GM12878 (cell line): ENCODE measurements around the gene GPR171. TPM values are rescaled to one million over a fixed set of nuclear protein-coding genes. Genes with fewer than 3 reads are reported as not detected.
A peak's percentile ranks its signal among the peaks of the same experiment; 100 is the strongest.
"Not testable (repeated sequence)": the region's sequence is repeated elsewhere in the genome, so short reads cannot be mapped to it uniquely, and the experiment has no call there.

Source experiments
- ATAC-seq: fragments of 200-7000 bp; cut with Tn5 transposase; 3 replicates; pipeline ENCODE4 v1.9.1; 2020; ENCODE audit warnings: mild to moderate bottlenecking, moderate library complexity
- BruUV-seq: library from RNA; stranded (reverse); fragments of 400-500 nt; replicated peaks from 2 replicates; lab custom pipeline; 2021; lab: Mats Ljungman, UMichigan
- CTCF ChIA-PET: fragments of 300-600 bp; sonication (Branson Sonifier 250); formaldehyde crosslinking; extraction: SDS; loops from one replicate; lab custom pipeline; 2021; ENCODE audit warnings: inconsistent platforms; lab: Yijun Ruan, JAX
- POLR2A ChIA-PET: fragments of 350-600 bp; formaldehyde crosslinking; extraction: SDS; loops from one replicate; lab custom pipeline; 2021; ENCODE audit warnings: inconsistent platforms; lab: Charles Lee
- RAD21 ChIA-PET: fragments of 300-600 bp; sonication (Branson Sonifier 250); formaldehyde crosslinking; loops from one replicate; lab custom pipeline; 2023; ENCODE audit warnings: antibody characterized with exemption; ENCODE audit not compliant: unreplicated experiment; lab: Charles Lee
- SMC1A ChIA-PET: fragments of 300-600 bp; sonication (Branson Sonifier 250); formaldehyde crosslinking; loops from one replicate; lab custom pipeline; 2023; ENCODE audit not compliant: unreplicated experiment, uncharacterized antibody; lab: Charles Lee
- DNase-seq: peaks from one replicate; pipeline ENCODE4 v3.0.0-alpha.2; 2011; ENCODE audit warnings: low read depth, low spot score
- FAIRE-seq: peaks from 3 replicates; lab custom pipeline; 2011; peaks lifted over from hg19 to GRCh38; lab: Jason Lieb, UNC
- H2AFZ ChIP-seq: 2 replicates; pipeline ENCODE4 v1.6.0; 2011; ENCODE audit warnings: low read depth, low read length, control low read depth; ENCODE audit not compliant: control insufficient read depth
- H3K27ac ChIP-seq: 2 replicates; pipeline ENCODE4 v1.5.1; 2011; ENCODE audit warnings: control low read depth; ENCODE audit not compliant: control insufficient read depth, insufficient read depth
- H3K27me3 ChIP-seq, 2 experiments: replicated peaks in 1 of 2; 2 replicates each; pipeline versions ENCODE4 v1.6.0 to v1.6.1; 2011; ENCODE audit warnings: low read length in 1 of 2; ENCODE audit not compliant: control insufficient read depth in 2 of 2, insufficient read depth in 2 of 2
- H3K36me3 ChIP-seq, 2 experiments: 2 replicates each; pipeline ENCODE4 v1.5.1; 2011; ENCODE audit warnings: low read length in 1 of 2; ENCODE audit not compliant: control insufficient read depth in 2 of 2, insufficient read depth in 2 of 2
- H3K4me1 ChIP-seq: 2 replicates; pipeline ENCODE4 v1.6.1; 2011; ENCODE audit warnings: mild to moderate bottlenecking, low read length, moderate library complexity, mixed read lengths; ENCODE audit not compliant: control insufficient read depth, insufficient read depth
- H3K4me2 ChIP-seq: 2 replicates; pipeline ENCODE4 v1.6.0; 2011; ENCODE audit warnings: control low read depth; ENCODE audit not compliant: control insufficient read depth, insufficient read depth
- H3K4me3 ChIP-seq: fragments of 200-600 bp; sonication (generic); 2 replicates; pipeline ENCODE4 v1.5.1; 2016
- H3K79me2 ChIP-seq: 2 replicates; pipeline ENCODE4 v1.6.0; 2011; ENCODE audit warnings: low read length; ENCODE audit not compliant: control insufficient read depth, insufficient read depth
- H3K9ac ChIP-seq: 2 replicates; pipeline ENCODE4 v1.8.0; 2011; ENCODE audit warnings: low read length, control low read depth, mixed read lengths; ENCODE audit not compliant: control insufficient read depth, insufficient read depth
- H3K9me3 ChIP-seq: replicated peaks from 3 replicates; pipeline ENCODE4 v1.5.1; 2011; ENCODE audit warnings: mild to moderate bottlenecking, low read length; ENCODE audit not compliant: control insufficient read depth, insufficient read depth
- H4K20me1 ChIP-seq: 2 replicates; pipeline ENCODE4 v1.6.0; 2011; ENCODE audit not compliant: control insufficient read depth, insufficient read depth
- CBFB ChIP-seq: IDR thresholded peaks from 2 replicates; pipeline ENCODE4 v1.6.1; 2016; ENCODE audit warnings: antibody characterized with exemption, low read depth
- EED ChIP-seq: sonication (generic); IDR thresholded peaks from 2 replicates; pipeline ENCODE4 v1.6.1; 2016; ENCODE audit warnings: antibody characterized with exemption, low read depth
- EGR1 ChIP-seq, 2 experiments: IDR thresholded peaks; 1 replicate in 1 of 2; 2 replicates in 1 of 2; pipeline ENCODE4 v1.6.1; 2011 to 2012; ENCODE audit warnings: low read depth in 2 of 2, low read length in 2 of 2, borderline replicate concordance in 1 of 2, mild to moderate bottlenecking in 1 of 2, moderate library complexity in 1 of 2
- EP300 ChIP-seq, 2 experiments: fragments of 150-350 bp in 1 of 2; IDR thresholded peaks; 2 replicates each; pipeline ENCODE4 v1.6.1; 2011 to 2012; ENCODE audit warnings: low read depth in 2 of 2, low read length in 2 of 2, borderline replicate concordance in 1 of 2, improper control_type of control experiment in 1 of 2, inconsistent platforms in 1 of 2; ENCODE audit not compliant: control insufficient read depth in 1 of 2
- HDGF ChIP-seq: fragments of 450-650 bp; IDR thresholded peaks from 2 replicates; pipeline ENCODE4 v1.6.1; 2016; ENCODE audit warnings: antibody characterized with exemption
- IKZF1 ChIP-seq: fragments of 450-650 bp; conservative IDR thresholded peaks from 2 replicates; pipeline ENCODE4 v1.6.1; 2017; ENCODE audit warnings: antibody characterized with exemption, mild to moderate bottlenecking
- IKZF2 ChIP-seq, 2 experiments: fragments of 450-650 bp; IDR thresholded peaks; 2 replicates each; pipeline ENCODE4 v1.6.1; 2017; ENCODE audit warnings: mild to moderate bottlenecking in 2 of 2, moderate library complexity in 2 of 2
- NFIC ChIP-seq: IDR thresholded peaks from 2 replicates; pipeline ENCODE4 v1.6.1; 2012; ENCODE audit warnings: low read depth, mild to moderate bottlenecking, inconsistent platforms, low read length, moderate library complexity
- RUNX3 ChIP-seq: IDR thresholded peaks from 2 replicates; pipeline ENCODE4 v1.6.1; 2012; ENCODE audit warnings: low read length, inconsistent platforms
- WGBS: methylation state at CpG from one replicate; pipeline ENCODE4 v1.1.6; 2016; ENCODE audit warnings: low lambda C conversion rate; ENCODE audit not compliant: insufficient replicate concordance, insufficient coverage; ENCODE audit errors: missing lambda C conversion rate; 5-methylcytosine and 5-hydroxymethylcytosine counted together
- in situ Hi-C: fragments of 300-500 bp; cut with MboI; formaldehyde crosslinking; loops from 9 replicates; pipeline ENCODE4 v1.14.3; 2018; ENCODE audit warnings: mixed read lengths
- intact Hi-C: fragments of 100-400 bp; cut with micrococcal nuclease; formaldehyde crosslinking; loops from one replicate; pipeline ENCODE4 v1.14.2; 2022; ENCODE audit not compliant: unreplicated experiment
- polyA plus RNA-seq, 11 experiments: library from polyadenylated mRNA; depleted of rRNA in 4 of 11; unstranded in 6 of 11; stranded (reverse) in 5 of 11; fragments of >200 nt; fragmentation: Nextera tagmentation in 4 of 11; fragmentation: Illumina TruSeq in 1 of 11; extraction: Ambion mirVana in 4 of 11; extraction: Trizol in 1 of 11; gene quantifications; 1 replicate in 1 of 11; 2 replicates in 10 of 11; pipeline versions ENCODE4 v1.2.1 to v1.2.3, GENCODE V29; 2011 to 2016; ENCODE audit warnings: inconsistent platforms in 2 of 11, missing spikeins in 2 of 11, low read depth in 1 of 11
- total RNA-seq, 4 experiments: library from RNA; depleted of rRNA in 3 of 4; stranded (reverse); fragments of >200 nt in 3 of 4; fragmentation: Illumina TruSeq in 1 of 4; extraction: Trizol in 1 of 4; gene quantifications; 2 replicates each; pipeline versions ENCODE4 v1.2.1 to v1.2.3, GENCODE V29; 2013 to 2021
- TF ChIP-seq, protein P1 (sequence below): fragments of 450-650 bp; IDR thresholded peaks from 2 replicates; pipeline ENCODE4 v1.6.1; 2016; ENCODE audit warnings: mild to moderate bottlenecking

The GPR171 gene
- total and polyA plus RNA-seq, 10 of the 15 experiments (the other 5 are each of a cell fraction or from before 2014, with no cell fraction given): 0.05 to 0.07 TPM; not detected in 8

GRCh38 chr3:151169948-151170679 is 32.9 kb downstream of the GPR171 start:
- in situ Hi-C loops: loop anchor here (5.0 kb wide), 2 partner anchors 57 to 107 kb away; partner anchors contain the start of gene P2RY14
- 36% methylated on average over 8 of the region's 9 CpGs for WGBS
- ChIA-PET SMC1A (interaction anchor here (0.7 to 3.6 kb wide), 6 partner anchors 31 to 117 kb away, joined by 3 to 49 read pairs (median 4); no protein-coding TSS in a partner anchor), RAD21 (interaction anchor here (3.1 kb wide), 1 partner anchor 109 kb away, joined by 23 read pairs; the partner anchor contains the start of gene P2RY14), CTCF (interaction anchor here (0.5 to 4.6 kb wide), 11 partner anchors 14 to 511 kb away, joined by 3 to 42 read pairs (median 17); partner anchors contain the start of gene P2RY14)
- H3K4me2 ChIP-seq: peak overlapping the region; percentile 17
- TF ChIP-seq RUNX3 (peak; percentile 92), IKZF2 (IDR thresholded peaks at IDR 0.05) (peak; percentile 62 to 64; a peak in 3 of 4 replicates), NFIC (peak; percentile 45; the same call in 1 of the 2 replicates), EP300 (IDR thresholded peaks at IDR 0.05; ENCODE audit: borderline replicate concordance in 1 of 2, control insufficient read depth in 1 of 2, low read depth in 2 of 2, low read length in 2 of 2) (0 out of 4 replicates have a peak, but pooled peaks of 1 of the 2 experiments have one; percentile 21), IKZF1 (peak; percentile 49), EGR1 (IDR thresholded peaks at IDR 0.05; ENCODE audit: borderline replicate concordance in 1 of 2, low read depth in 2 of 2, low read length in 2 of 2) (0 out of 3 replicates have a peak, but pooled peaks of 1 of the 2 experiments have one; percentile 32), CBFB (peak; percentile 69; the same call in 1 of the 2 replicates), HDGF (0 out of 2 replicates have a peak, but pooled peaks have one; percentile 55), EED (peak; percentile 92)
- TF ChIP-seq, protein P1, sequence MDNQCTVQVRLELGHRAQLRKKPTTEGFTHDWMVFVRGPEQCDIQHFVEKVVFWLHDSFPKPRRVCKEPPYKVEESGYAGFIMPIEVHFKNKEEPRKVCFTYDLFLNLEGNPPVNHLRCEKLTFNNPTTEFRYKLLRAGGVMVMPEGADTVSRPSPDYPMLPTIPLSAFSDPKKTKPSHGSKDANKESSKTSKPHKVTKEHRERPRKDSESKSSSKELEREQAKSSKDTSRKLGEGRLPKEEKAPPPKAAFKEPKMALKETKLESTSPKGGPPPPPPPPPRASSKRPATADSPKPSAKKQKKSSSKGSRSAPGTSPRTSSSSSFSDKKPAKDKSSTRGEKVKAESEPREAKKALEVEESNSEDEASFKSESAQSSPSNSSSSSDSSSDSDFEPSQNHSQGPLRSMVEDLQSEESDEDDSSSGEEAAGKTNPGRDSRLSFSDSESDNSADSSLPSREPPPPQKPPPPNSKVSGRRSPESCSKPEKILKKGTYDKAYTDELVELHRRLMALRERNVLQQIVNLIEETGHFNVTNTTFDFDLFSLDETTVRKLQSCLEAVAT: 0 out of 2 replicates have a peak, but pooled peaks have one; percentile 34
- H3K36me3 ChIP-seq, DNase-seq, H3K9me3 ChIP-seq, H4K20me1 ChIP-seq, H3K27me3 ChIP-seq, H3K9ac ChIP-seq, FAIRE-seq, H2AFZ ChIP-seq, BruUV-seq, H3K79me2 ChIP-seq, H3K4me3 ChIP-seq, POLR2A ChIA-PET: not testable (repeated sequence)
- H3K27ac ChIP-seq: peak overlapping the region; percentile 14; the same call in 1 of the 2 replicates
- ATAC-seq: peak; percentile 60
- intact Hi-C loops: loop anchor here (2.0 kb wide), 2 partner anchors 33 to 669 kb away; partner anchors contain the start of gene GPR171
- peaks cover 21% of the 10 kb centered on the region for H3K4me1 ChIP-seq
